Tibial artery (tissue), 4 donors: ENCODE results near the gene PTPRN2.
"Not testable (repeated sequence)": the region's sequence is repeated elsewhere in the genome, so short reads cannot be mapped to it uniquely, and the experiment has no call there.

Source experiments
- DNase-seq, 2 donors: peaks; one replicate each; pipeline ENCODE4 v3.0.0-alpha.2; 2019
- H3K27ac ChIP-seq, 2 donors: fragments of 200-600 bp; sonication (generic) in 1 of 2; 1 replicate in 1 of 2; 2 replicates in 1 of 2; pipeline ENCODE4 v1.5.1; 2018 to 2019; ENCODE audit warnings: mild to moderate bottlenecking in 1 of 2
- H3K27me3 ChIP-seq, 2 donors: fragments of 200-600 bp; sonication (generic) in 1 of 2; one replicate each; pipeline versions ENCODE4 v1.5.1 to v1.6.0; 2016 to 2019
- H3K36me3 ChIP-seq, 3 donors: fragments of 200-600 bp; sonication (generic) in 2 of 3; one replicate each; pipeline ENCODE4 v1.5.1; 2016 to 2019; ENCODE audit warnings: mild to moderate bottlenecking in 2 of 3
- H3K4me1 ChIP-seq, 4 donors: fragments of 200-600 bp; sonication (generic) in 2 of 4; 1 replicate in 3 of 4; 2 replicates in 1 of 4; pipeline ENCODE4 v1.5.1; 2016 to 2019
- H3K4me3 ChIP-seq, 2 donors: fragments of 200-600 bp; sonication (generic) in 1 of 2; 1 replicate in 1 of 2; 2 replicates in 1 of 2; pipeline ENCODE4 v1.5.1; 2018 to 2019; ENCODE audit warnings: mild to moderate bottlenecking in 2 of 2
- H3K9me3 ChIP-seq, 3 donors: fragments of 200-600 bp; sonication (generic) in 1 of 3; one replicate each; pipeline ENCODE4 v1.5.1; 2016 to 2019
- intact Hi-C: fragments of 100-400 bp; cut with DNase I; formaldehyde crosslinking; loops from one replicate; pipeline ENCODE4 v1.15.0; 2023; ENCODE audit warnings: low total_unique reads
- TF ChIP-seq, protein P1 (sequence below), 2 experiments: fragments of 200-600 bp in 1 of 2; fragments of 450-650 bp in 1 of 2; IDR thresholded peaks; one replicate each; pipeline ENCODE4 v1.5.1; 2017 to 2019; ENCODE audit warnings: antibody characterized with exemption in 2 of 2, mild to moderate bottlenecking in 1 of 2, moderate library complexity in 1 of 2

PTPRN2 gene

DNA sequence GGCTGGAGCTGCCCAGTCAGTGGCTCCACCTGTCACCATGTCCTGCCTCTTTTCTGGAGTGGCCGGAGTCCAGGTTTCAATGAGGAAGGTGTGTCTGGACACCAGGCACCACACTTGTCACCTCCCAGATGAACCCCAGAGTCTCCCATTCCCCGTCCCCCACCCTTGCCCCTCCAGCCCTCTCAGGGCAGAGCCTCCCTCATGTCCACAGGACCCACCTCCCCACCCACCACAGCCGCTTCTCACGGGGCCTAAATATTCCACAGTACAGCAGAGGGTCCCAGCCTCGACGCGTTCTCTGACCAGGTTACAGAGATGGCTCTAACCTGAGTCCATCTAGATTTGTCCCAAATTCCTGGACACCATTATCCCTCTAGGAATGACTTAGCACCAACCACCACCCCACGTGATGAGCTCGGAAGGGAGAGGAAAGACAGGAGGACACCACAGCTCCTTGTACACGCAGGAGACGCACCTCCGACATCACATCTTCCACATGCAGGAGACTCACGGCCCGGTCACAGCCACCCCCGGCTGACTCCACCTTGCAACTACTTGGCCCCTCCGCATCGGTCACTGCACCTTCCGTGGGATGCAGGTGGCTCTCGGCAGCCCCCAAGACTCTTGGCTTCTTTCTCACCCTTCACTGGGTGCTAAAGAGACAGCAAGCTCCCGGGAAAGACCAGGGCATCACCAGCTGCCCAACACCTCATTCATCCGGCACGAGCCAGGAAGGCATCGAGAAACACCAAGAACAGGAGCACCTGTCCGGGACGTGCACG is 690.7 kb downstream of the PTPRN2 start:
- DNase-seq = peak; percentile 10 to 64
- Histone ChIP-seq H3K36me3 (no peaks in the 10 kb centered on the region), H3K4me1 (no peaks in the 10 kb centered on the region), H3K27me3 (peaks cover 0 to under 1% of the 10 kb centered on the region in 2 donors), H3K4me3 (no peak overlapping the region), H3K27ac (no peak overlapping the region), H3K9me3 (no peaks in the 10 kb centered on the region)
- TF ChIP-seq, protein P1, sequence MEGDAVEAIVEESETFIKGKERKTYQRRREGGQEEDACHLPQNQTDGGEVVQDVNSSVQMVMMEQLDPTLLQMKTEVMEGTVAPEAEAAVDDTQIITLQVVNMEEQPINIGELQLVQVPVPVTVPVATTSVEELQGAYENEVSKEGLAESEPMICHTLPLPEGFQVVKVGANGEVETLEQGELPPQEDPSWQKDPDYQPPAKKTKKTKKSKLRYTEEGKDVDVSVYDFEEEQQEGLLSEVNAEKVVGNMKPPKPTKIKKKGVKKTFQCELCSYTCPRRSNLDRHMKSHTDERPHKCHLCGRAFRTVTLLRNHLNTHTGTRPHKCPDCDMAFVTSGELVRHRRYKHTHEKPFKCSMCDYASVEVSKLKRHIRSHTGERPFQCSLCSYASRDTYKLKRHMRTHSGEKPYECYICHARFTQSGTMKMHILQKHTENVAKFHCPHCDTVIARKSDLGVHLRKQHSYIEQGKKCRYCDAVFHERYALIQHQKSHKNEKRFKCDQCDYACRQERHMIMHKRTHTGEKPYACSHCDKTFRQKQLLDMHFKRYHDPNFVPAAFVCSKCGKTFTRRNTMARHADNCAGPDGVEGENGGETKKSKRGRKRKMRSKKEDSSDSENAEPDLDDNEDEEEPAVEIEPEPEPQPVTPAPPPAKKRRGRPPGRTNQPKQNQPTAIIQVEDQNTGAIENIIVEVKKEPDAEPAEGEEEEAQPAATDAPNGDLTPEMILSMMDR (IDR thresholded peaks at IDR 0.05) = no peak
- intact Hi-C loops = no loop called here

DNA sequence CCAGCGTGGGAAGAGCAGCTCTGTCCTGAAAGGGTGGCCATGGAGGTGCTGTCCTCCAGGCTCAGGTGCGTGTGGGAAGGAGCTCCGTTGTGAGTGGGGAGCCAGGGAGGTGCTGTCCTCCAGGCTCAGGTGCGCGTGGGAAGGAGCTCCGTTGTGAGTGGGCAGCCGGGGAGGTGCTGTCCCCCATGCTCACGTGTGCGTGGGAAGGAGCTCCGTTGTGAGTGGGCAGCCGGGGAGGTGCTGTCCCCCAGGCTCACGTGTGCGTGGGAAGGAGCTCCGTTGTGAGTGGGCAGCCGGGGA is 691.3 kb downstream of the PTPRN2 start:
- H3K4me1 ChIP-seq, H3K9me3 ChIP-seq, H3K4me3 ChIP-seq, intact Hi-C loops, H3K27ac ChIP-seq, H3K36me3 ChIP-seq, H3K27me3 ChIP-seq: not testable (repeated sequence)
- peak in 1 of 2 donors; percentile 3 for DNase-seq

DNA sequence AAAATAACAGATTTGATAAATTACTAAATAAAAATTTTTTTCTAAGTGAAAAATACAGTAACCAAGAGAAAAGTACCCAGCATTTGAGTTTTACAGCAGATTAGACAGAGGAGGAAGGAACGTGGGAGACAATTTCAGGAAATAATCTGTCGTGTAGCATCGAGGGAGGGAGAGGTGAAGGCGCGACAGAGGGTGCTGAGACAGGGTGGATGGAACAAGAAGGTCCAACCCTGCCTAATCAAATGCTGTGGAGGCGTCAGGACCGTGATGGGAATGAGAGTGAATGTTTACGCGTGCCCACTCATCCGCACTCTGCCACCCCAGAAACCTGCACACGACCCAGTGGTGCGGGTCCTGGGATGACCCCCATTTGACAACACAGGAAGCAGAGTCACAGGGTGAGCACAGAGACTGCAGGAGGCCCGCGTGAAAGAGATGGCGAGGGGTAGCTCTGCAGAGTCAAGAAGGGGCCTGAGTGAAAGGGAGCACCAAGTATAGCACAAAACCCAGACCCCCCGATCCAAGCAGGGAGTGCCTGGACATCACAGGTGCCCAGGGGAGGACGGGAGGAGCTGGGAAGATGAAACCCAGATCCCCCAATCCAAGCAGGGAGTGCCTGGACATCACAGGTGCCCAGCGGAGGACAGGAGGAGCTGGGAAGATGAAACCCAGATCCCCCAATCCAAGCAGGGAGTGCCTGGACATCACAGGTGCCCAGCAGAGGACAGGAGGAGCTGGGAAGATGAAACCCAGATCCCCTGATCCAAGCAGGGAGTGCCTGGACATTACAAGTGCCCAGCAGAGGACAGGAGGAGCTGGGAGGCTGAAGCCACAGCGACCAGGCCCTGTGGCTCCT is 691.9 kb downstream of the PTPRN2 start:
- no peak overlapping the region for H3K4me3 ChIP-seq
- peaks cover 0 to 6% of the 10 kb centered on the region in 2 donors for H3K27me3 ChIP-seq
- intact Hi-C loops = no loop called here
- TF ChIP-seq, protein P1 (IDR thresholded peaks at IDR 0.05) = no peak
- H3K27ac ChIP-seq = no peak overlapping the region
- no peaks in the 10 kb centered on the region for H3K9me3 ChIP-seq
- DNase-seq = peak; percentile 9 to 49
- H3K4me1 ChIP-seq = no peaks in the 10 kb centered on the region
- no peaks in the 10 kb centered on the region for H3K36me3 ChIP-seq

DNA sequence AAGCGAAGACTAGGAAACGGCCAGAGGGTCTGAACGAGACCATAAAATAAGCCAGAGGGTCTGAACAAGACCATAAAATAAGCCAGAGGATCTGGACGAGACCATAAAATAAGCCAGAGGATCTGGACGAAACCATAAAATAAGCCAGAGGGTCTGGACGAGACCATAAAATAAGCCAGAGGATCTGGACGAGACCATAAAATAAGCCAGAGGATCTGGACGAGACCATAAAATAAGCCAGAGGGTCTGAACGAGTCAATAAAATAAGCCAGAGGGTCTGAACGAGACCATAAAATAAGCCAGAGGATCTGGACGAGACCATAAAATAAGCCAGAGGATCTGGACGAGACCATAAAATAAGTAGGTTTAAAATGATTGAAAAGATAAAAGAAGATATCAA is 692.5 kb downstream of the PTPRN2 start:
- intact Hi-C loops, H3K4me3 ChIP-seq: not testable (repeated sequence)

DNA sequence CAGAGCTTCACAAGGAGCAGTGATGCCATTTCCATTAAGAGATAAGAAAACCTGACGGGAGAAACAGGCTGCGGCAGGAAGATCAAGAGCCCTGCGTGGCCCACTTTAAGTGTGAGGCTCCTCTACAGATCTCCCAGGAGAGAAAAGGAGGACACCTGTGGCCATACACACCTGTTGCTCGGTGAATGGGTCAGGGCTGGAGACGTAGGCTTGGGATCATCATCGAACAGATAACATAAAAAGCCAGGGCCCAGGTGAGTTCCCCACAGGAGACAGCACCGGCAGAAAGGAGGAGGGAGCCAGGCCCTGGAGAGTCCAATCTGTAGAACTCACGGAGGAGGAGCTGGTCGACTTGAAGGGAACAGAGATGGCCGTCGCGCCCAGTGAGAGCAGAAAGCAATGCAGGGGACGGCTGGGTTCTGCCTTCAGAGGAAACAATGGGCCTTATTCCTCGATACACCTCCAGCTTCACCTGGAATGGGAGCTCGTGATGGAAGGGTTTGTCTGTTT is 694.0 kb downstream of the PTPRN2 start:
- Histone ChIP-seq H3K36me3 (no peaks in the 10 kb centered on the region), H3K27me3 (peaks cover 0 to 6% of the 10 kb centered on the region in 2 donors), H3K4me1 (no peaks in the 10 kb centered on the region), H3K9me3 (no peaks in the 10 kb centered on the region), H3K4me3 (no peak overlapping the region), H3K27ac (no peak overlapping the region)
- DNase-seq = peak in 1 of 2 donors; percentile 15
- intact Hi-C loops = no loop called here
- TF ChIP-seq, protein P1 (IDR thresholded peaks at IDR 0.05) = no peak

More for the DNA sequence above, 692.5 kb downstream of the PTPRN2 start:
- DNase-seq, H3K4me1 ChIP-seq, H3K27me3 ChIP-seq, H3K36me3 ChIP-seq, H3K27ac ChIP-seq, H3K9me3 ChIP-seq: not testable (repeated sequence)

DNA sequence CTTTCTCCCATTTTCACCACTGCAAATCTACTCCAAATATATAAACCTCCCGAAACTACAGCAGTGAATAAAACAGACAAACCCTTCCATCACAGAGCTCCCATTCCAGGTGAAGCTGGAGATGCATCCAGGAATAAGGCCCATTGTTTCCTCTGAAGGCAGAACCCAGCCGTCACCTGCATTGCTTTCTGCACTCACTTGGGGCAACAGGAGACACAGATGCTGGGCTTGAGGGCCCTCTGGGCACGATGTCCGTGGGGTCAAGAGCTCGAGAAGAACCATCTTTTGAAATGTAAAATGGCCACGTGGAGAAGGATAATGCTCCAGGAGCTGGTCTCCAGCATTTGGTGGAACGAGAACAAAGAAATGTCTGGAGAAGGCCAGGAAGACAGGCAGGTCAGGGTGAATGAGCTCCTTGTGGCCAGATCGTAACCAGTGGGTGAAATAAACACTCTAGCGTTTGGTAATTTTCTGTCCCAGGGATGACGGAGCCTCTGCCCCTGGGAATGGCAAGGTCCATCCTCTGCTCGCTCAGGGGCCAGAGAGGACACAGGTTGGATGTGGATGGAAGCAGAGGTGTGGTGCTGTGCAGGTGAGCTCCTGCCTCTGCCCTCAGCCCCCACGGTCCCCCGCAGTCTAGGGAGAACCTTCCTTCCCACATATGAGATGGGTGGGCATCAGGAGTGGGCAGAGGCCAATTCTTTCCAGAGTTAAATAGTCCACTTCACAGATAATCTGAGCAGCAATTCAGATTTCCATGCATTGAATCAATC is 694.7 kb downstream of the PTPRN2 start:
- intact Hi-C loops = no loop called here
- H3K27me3 ChIP-seq = peaks cover 0 to 6% of the 10 kb centered on the region in 2 donors
- no peak overlapping the region for H3K4me3 ChIP-seq
- H3K36me3 ChIP-seq = no peaks in the 10 kb centered on the region
- no peaks in the 10 kb centered on the region for H3K9me3 ChIP-seq
- peak; percentile 14 to 47 for DNase-seq
- H3K4me1 ChIP-seq = no peaks in the 10 kb centered on the region
- TF ChIP-seq, protein P1 (IDR thresholded peaks at IDR 0.05) = no peak
- no peak overlapping the region for H3K27ac ChIP-seq
